Measurements from ENCODE around the gene PRKN.

Gene PRKN

GRCh38 chr6:162165479-162165878, 562.1 kb downstream of the PRKN start:
- DNase-seq = no peak

DNA sequence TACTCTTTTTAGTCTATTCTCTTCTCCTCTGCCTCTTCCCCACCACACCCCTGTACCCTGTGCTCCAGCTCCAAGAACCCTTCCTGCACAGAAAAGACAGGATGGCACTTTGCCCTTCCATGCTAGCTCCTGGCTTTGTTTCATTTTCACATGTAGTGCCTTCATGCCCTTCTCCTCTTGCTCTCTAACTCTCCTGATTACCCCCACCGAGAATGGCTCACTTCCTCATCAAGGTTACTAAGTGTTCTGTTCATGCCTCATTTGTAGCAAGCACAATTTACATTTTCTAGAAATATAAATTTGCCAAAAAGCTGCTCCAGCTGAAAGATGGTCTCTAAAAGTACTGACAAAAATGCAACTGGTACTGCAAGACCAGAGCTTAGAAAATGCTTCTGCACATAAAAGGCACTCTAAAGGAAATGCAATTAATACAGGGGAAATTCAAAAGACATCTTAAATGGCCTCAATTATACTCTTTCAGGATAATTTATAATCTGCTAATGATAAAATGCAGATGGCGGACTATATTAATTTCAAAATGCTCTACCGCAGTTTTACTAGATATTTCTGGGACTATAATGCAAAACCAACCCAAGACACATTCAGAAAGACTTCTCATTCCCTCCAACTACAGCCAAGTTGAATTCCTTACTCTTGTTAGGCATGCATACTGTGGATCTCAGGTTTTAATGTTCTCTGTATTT, 570.2 kb downstream of the PRKN start:
- DNase-seq = no peak

- DNase-seq = no peak
Observed at GRCh38 chr6:162156146-162156545, 571.4 kb downstream of the PRKN start.

- no peak for DNase-seq
Observed at GRCh38 chr6:162154930-162155329, 572.6 kb downstream of the PRKN start.

DNA sequence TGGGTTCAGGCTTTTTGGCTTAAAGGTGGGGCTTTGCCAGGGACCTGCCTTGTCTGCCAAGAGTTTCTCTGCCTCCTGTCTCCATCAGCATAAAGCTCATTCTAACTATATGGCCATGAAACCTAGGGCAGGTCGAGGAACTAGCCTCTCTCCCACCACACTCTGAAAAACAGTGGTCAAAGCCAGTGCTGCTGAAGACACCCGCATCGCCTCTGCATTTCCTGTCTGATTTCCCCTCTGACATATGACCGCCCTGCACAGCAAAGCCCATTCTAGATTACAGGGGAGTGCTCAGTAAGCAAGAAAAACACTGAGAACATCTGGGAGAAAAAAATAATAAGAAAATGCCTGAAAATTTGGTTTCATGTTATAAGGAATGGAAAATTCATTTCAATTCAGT, 573.6 kb downstream of the PRKN start:
- DNase-seq = no peak

DNA sequence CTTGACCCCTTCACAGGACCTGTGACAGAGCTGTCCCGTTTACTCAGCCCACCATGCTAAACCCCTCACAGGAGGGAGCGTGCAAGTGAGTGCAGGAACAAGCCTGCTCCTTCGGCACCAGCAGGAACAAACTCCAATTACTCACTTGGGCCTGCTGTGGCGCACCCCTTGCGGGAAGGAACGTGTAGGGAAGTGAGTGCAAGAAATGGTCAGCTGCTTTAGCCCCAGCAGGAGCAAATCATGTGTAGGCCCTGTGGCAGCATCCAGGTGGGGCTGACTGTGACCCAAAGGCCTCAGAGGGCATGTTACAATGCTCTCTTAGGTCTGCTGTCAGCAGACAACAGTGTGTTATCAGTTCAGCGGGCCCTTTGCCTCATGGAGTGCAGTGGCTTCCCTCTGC, 574.4 kb downstream of the PRKN start:
- DNase-seq = no peak

DNA sequence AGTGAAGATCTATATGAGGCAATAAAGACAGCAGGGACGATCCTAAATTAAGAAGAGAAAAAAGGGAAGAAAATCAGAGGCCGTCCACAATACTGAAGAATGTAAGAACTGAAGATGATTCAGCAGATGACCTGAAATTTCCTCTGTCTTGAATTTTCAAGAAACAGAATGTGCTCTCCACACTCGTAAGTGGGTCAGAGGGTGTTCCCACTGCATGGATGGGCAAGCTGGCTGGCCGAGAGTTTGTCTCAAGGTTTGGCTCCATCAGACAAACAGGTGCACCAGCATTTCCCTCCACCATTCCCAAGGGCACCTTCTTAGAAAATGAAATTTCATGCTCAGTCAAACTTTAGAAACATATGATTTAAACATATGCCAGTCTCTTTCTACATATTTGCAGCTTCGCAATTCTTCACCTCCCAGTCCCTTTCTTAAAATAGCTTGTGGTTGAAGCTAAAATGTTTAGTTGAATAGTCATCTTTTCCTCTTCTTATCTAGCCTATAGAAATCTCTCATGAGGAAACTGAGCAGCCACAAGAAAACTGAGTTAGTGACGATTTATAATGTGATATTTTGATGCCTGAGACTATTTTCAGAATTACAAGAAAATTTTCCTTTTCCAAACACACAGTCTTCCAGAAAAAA, 576.4 kb downstream of the PRKN start:
- no peak for DNase-seq

GRCh38 chr6:162150295-162150694, 577.3 kb downstream of the PRKN start:
- DNase-seq = no peak

GRCh38 chr6:162149786-162150185, 577.8 kb downstream of the PRKN start:
- DNase-seq = no peak

- no peak for DNase-seq
Observed at GRCh38 chr6:162147805-162148204, 579.8 kb downstream of the PRKN start.

DNA sequence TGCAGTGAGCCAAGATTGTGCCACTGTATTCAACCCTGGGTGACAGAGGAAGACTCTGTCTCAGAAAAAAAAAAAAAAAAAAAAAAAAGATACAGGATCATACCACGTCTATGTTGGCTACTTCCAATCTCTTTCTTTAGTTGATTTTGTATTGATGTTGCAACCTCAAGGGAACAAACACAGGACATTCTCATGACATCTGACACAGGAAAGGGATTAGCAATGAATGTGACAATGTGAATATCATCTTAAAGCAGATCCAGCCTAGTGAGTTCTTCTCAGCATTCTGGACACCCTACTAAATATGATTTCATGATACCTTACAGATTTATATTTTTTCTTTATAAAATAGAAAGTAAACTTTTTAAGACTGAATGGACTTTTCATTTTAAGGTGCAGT, 580.3 kb downstream of the PRKN start:
- no peak for DNase-seq

DNA sequence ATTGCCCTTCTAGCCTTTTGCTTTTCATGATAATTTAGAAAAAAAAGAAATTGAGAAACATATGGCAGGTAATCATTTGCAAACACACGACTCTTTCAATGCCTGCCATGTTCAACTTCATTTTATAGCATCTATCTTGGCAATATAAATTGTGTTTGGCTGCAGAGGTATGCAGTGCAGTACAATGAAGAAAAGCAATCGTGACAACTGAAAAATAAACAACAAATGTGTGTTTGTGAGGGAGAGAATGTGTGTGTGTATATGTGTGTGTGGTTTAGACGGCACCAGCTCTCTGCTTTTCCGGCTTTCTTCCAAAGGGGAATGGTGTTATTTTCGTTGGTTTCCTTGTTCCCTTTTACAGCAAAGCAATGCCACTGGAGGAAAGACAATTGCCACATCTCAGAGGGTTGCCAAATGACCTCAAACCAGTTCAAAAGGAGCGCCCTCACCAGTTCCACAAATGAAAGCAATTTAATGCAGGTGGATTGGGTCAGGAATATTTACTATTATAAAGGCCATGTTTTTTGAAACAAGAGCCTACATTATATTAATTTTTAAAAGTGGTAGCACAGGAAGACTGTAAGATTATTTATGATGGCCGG, 587.2 kb downstream of the PRKN start:
- no peak for DNase-seq

GRCh38 chr6:162125659-162126058, 601.9 kb downstream of the PRKN start:
- no peak for DNase-seq

- DNase-seq = no peak
Observed at GRCh38 chr6:162124710-162125435, 602.7 kb downstream of the PRKN start.

GRCh38 chr6:162123797-162124196, 603.8 kb downstream of the PRKN start:
- no peak for DNase-seq

DNA sequence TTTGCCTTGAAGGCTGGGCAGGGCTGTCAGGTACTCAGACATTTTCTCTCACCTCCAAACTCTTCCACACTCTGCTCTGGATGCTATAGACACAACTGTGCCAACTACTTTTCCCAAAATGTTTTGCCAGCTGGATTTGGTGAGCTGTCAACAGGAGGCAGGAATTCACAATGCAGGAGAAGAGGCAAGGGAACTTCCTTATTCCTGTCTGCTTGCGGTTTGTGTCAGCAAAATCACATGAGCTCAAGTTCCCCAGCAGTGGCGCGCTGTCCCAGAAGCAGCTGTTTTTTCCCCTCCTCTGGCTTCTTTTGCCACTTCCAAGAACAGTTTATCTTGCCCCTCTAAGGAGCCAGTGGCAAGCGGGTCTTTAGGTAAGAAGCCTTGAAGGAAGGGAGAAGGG, 608.2 kb downstream of the PRKN start:
- no peak for DNase-seq

DNA sequence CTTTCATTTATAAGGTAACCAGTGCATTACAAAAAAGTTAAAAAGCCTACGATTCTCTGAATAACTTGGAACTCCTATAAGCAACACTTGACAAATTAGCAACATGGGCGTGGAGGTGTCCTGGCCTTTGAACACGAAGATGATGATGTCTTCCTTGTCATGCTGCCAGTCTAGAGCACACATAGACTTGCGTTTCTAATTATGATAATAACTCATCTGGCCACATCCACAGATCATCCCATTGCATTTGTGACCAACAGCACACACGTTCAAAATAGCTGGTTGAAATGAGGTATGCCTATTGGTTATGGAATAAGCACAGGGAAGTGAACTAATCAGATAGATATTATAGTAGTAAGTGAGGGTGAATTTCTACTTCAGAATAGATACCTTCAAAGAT, 608.9 kb downstream of the PRKN start:
- no peak for DNase-seq

GRCh38 chr6:162116902-162117525, 610.6 kb downstream of the PRKN start:
- DNase-seq = no peak

DNA sequence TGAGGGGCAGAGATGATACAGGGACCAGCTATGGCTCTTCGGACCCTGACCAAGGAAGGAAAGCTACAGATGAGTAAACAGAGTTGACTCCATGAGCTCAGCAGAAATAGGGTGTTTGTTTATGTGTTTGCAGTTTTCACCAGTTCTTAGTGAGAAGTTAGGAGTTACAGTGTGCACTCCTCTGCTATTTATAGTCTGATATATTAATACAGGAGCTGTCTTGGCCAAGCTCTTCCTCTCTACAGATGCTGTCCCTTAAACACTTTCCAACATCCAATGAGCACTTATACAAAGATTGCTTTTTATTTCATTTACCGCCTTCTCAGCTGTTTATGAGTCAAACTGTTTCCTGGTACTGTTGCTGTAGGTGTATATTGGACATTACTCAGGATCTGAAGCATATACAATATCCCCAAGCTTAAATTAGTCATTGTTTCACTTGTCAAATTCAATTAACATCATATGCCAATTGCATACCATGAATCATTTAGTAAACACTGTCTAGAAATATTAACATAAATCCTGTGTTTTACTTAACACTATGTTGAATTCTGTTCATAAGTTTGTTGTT, 618.0 kb downstream of the PRKN start:
- no peak for DNase-seq

GRCh38 chr6:162108041-162108440, 619.5 kb downstream of the PRKN start:
- no peak for DNase-seq

DNA sequence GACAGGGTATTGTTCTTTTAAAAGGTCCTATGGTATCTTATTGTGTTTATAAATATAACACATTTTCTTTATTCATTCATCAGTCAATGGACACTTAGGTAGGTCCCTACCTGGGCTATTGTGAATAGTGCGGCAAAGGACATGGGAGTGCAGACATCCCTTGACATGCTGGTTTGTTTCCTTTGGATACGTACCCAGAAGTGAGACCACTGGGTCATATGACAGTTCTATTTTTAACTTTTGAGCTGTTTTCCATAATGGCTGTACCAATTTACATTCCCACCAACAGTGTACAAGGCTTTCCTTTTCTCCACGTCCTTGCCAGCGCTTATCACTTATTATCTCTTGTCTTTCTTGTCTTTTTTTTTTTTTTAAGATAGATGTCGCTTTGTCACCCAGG, 627.5 kb downstream of the PRKN start:
- no peak for DNase-seq

- DNase-seq = no peak
Observed at GRCh38 chr6:162099685-162100084, 627.9 kb downstream of the PRKN start.
